ENCODE measurements around the gene EID3.
"Not testable (repeated sequence)": the region's sequence is repeated elsewhere in the genome, so short reads cannot be mapped to it uniquely, and the experiment has no call there.

Gene EID3

GRCh38 chr12:104303538-104304151, at the start of gene EID3:
EID3 (plus strand) TSS chr12:104303739; CDS start chr12:104303935, 196 bp downstream.
- Histone ChIP-seq H3K27ac (ENCODE audit: low read depth, low read length) (peak within 1 kb of the TSS; percentile 79), H3K9me3 (ENCODE audit: control insufficient read depth in 5 of 5, low read length in 5 of 5) (no peaks in the 10 kb centered on the region), H3K27me3 (ENCODE audit: control insufficient read depth in 5 of 5, insufficient read depth in 4 of 5, low read length in 5 of 5) (no peaks in the 10 kb centered on the region), H3K9ac (ENCODE audit: low read length in 5 of 5) (peak within 1 kb of the TSS; percentile 52 to 86 (median 71)), H3K4me1 (ENCODE audit: control insufficient read depth in 5 of 5, insufficient read depth in 5 of 5, low read length in 5 of 5) (peaks cover 0 to 58% (median 39%) of the 10 kb centered on the region in 5 donors), H3K36me3 (ENCODE audit: control insufficient read depth in 5 of 5, insufficient read depth in 5 of 5, low read length in 5 of 5) (peaks cover 0 to 5% (median 2%) of the 10 kb centered on the region in 5 donors), H3K4me3 (ENCODE audit: low read depth in 1 of 5, low read length in 5 of 5) (peak within 1 kb of the TSS; percentile 58 to 84 (median 80))

DNA sequence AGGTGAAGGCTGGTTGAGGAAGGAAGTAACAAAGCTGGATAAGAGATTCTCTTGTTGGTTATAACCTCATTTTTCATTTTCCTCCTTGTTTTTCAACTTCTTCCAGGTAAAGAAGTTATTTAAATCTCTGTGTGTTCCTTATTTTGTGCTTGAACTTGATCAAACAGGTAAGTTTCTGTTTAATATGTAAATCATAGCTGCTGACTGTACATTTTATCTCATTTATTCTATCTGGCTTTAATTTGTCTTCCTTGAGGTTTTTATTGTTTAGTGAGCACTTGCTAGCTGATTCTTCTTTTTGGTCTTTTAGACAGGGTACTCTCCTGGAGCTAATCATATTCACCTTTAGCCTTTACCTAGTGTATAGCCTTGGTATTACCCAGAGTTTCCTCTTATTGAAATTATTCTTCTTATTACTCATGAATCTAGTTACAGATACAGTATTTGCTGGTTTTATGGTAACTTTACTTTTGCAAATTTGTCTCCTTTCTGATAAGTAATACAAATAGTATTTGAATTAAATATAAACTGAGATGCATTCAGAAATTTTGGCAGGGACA, 45.5 kb upstream of the EID3 start:
- H3K4me3 ChIP-seq (ENCODE audit: low read depth in 1 of 5, low read length in 5 of 5), result no peak overlapping the region
- no peaks in the 10 kb centered on the region for H3K9me3 ChIP-seq (ENCODE audit: control insufficient read depth in 5 of 5, low read length in 5 of 5)
- no peak overlapping the region for H3K27ac ChIP-seq (ENCODE audit: low read depth, low read length)
- no peaks in the 10 kb centered on the region for H3K27me3 ChIP-seq (ENCODE audit: control insufficient read depth in 5 of 5, insufficient read depth in 4 of 5, low read length in 5 of 5)
- H3K36me3 ChIP-seq (ENCODE audit: control insufficient read depth in 5 of 5, insufficient read depth in 5 of 5, low read length in 5 of 5), result no peaks in the 10 kb centered on the region
- H3K9ac ChIP-seq (ENCODE audit: low read length in 5 of 5), result no peak overlapping the region
- no peaks in the 10 kb centered on the region for H3K4me1 ChIP-seq (ENCODE audit: control insufficient read depth in 5 of 5, insufficient read depth in 5 of 5, low read length in 5 of 5)

GRCh38 chr12:104258476-104259067, 45.0 kb upstream of the EID3 start:
- H3K9me3 ChIP-seq (ENCODE audit: control insufficient read depth in 5 of 5, low read length in 5 of 5), result no peaks in the 10 kb centered on the region
- no peak overlapping the region for H3K27ac ChIP-seq (ENCODE audit: low read depth, low read length)
- no peak overlapping the region for H3K4me3 ChIP-seq (ENCODE audit: low read depth in 1 of 5, low read length in 5 of 5)
- no peaks in the 10 kb centered on the region for H3K36me3 ChIP-seq (ENCODE audit: control insufficient read depth in 5 of 5, insufficient read depth in 5 of 5, low read length in 5 of 5)
- no peaks in the 10 kb centered on the region for H3K27me3 ChIP-seq (ENCODE audit: control insufficient read depth in 5 of 5, insufficient read depth in 4 of 5, low read length in 5 of 5)
- H3K9ac ChIP-seq (ENCODE audit: low read length in 5 of 5), result no peak overlapping the region
- no peaks in the 10 kb centered on the region for H3K4me1 ChIP-seq (ENCODE audit: control insufficient read depth in 5 of 5, insufficient read depth in 5 of 5, low read length in 5 of 5)

GRCh38 chr12:104263026-104263425, 40.5 kb upstream of the EID3 start:
- Histone ChIP-seq H3K9me3 (ENCODE audit: control insufficient read depth in 5 of 5, low read length in 5 of 5) (no peaks in the 10 kb centered on the region), H3K27ac (ENCODE audit: low read depth, low read length) (no peak overlapping the region), H3K4me3 (ENCODE audit: low read depth in 1 of 5, low read length in 5 of 5) (no peak overlapping the region), H3K9ac (ENCODE audit: low read length in 5 of 5) (no peak overlapping the region), H3K36me3 (ENCODE audit: control insufficient read depth in 5 of 5, insufficient read depth in 5 of 5, low read length in 5 of 5) (no peaks in the 10 kb centered on the region), H3K27me3 (ENCODE audit: control insufficient read depth in 5 of 5, insufficient read depth in 4 of 5, low read length in 5 of 5) (no peaks in the 10 kb centered on the region), H3K4me1 (ENCODE audit: control insufficient read depth in 5 of 5, insufficient read depth in 5 of 5, low read length in 5 of 5) (no peaks in the 10 kb centered on the region)

GRCh38 chr12:104263580-104264358, 39.8 kb upstream of the EID3 start:
- no peak overlapping the region for H3K9ac ChIP-seq (ENCODE audit: low read length in 5 of 5)
- H3K27ac ChIP-seq (ENCODE audit: low read depth, low read length), result no peak overlapping the region

GRCh38 chr12:104265436-104265835, 38.1 kb upstream of the EID3 start:
- not testable (repeated sequence) for H3K4me1 ChIP-seq (ENCODE audit: control insufficient read depth in 5 of 5, insufficient read depth in 5 of 5, low read length in 5 of 5); H3K36me3 ChIP-seq (ENCODE audit: control insufficient read depth in 5 of 5, insufficient read depth in 5 of 5, low read length in 5 of 5); H3K27ac ChIP-seq (ENCODE audit: low read depth, low read length); H3K27me3 ChIP-seq (ENCODE audit: control insufficient read depth in 5 of 5, insufficient read depth in 4 of 5, low read length in 5 of 5); H3K9ac ChIP-seq (ENCODE audit: low read length in 5 of 5); H3K4me3 ChIP-seq (ENCODE audit: low read depth in 1 of 5, low read length in 5 of 5); H3K9me3 ChIP-seq (ENCODE audit: control insufficient read depth in 5 of 5, low read length in 5 of 5)

More at GRCh38 chr12:104263580-104264358, 39.8 kb upstream of the EID3 start:
- Histone ChIP-seq H3K36me3 (ENCODE audit: control insufficient read depth in 5 of 5, insufficient read depth in 5 of 5, low read length in 5 of 5) (no peaks in the 10 kb centered on the region), H3K27me3 (ENCODE audit: control insufficient read depth in 5 of 5, insufficient read depth in 4 of 5, low read length in 5 of 5) (no peaks in the 10 kb centered on the region), H3K4me3 (ENCODE audit: low read depth in 1 of 5, low read length in 5 of 5) (no peak overlapping the region), H3K4me1 (ENCODE audit: control insufficient read depth in 5 of 5, insufficient read depth in 5 of 5, low read length in 5 of 5) (no peaks in the 10 kb centered on the region), H3K9me3 (ENCODE audit: control insufficient read depth in 5 of 5, low read length in 5 of 5) (no peaks in the 10 kb centered on the region)

GRCh38 chr12:104272938-104273337, 30.6 kb upstream of the EID3 start:
- Histone ChIP-seq H3K27me3 (ENCODE audit: control insufficient read depth in 5 of 5, insufficient read depth in 4 of 5, low read length in 5 of 5) (no peaks in the 10 kb centered on the region), H3K9ac (ENCODE audit: low read length in 5 of 5) (no peak overlapping the region), H3K9me3 (ENCODE audit: control insufficient read depth in 5 of 5, low read length in 5 of 5) (no peaks in the 10 kb centered on the region), H3K27ac (ENCODE audit: low read depth, low read length) (no peak overlapping the region), H3K36me3 (ENCODE audit: control insufficient read depth in 5 of 5, insufficient read depth in 5 of 5, low read length in 5 of 5) (no peaks in the 10 kb centered on the region), H3K4me3 (ENCODE audit: low read depth in 1 of 5, low read length in 5 of 5) (no peak overlapping the region), H3K4me1 (ENCODE audit: control insufficient read depth in 5 of 5, insufficient read depth in 5 of 5, low read length in 5 of 5) (no peaks in the 10 kb centered on the region)

GRCh38 chr12:104273503-104273902, 30.0 kb upstream of the EID3 start:
- H3K9ac ChIP-seq (ENCODE audit: low read length in 5 of 5), result no peak overlapping the region
- no peaks in the 10 kb centered on the region for H3K36me3 ChIP-seq (ENCODE audit: control insufficient read depth in 5 of 5, insufficient read depth in 5 of 5, low read length in 5 of 5)
- no peaks in the 10 kb centered on the region for H3K4me1 ChIP-seq (ENCODE audit: control insufficient read depth in 5 of 5, insufficient read depth in 5 of 5, low read length in 5 of 5)
- no peak overlapping the region for H3K27ac ChIP-seq (ENCODE audit: low read depth, low read length)
- no peak overlapping the region for H3K4me3 ChIP-seq (ENCODE audit: low read depth in 1 of 5, low read length in 5 of 5)
- no peaks in the 10 kb centered on the region for H3K9me3 ChIP-seq (ENCODE audit: control insufficient read depth in 5 of 5, low read length in 5 of 5)
- H3K27me3 ChIP-seq (ENCODE audit: control insufficient read depth in 5 of 5, insufficient read depth in 4 of 5, low read length in 5 of 5), result no peaks in the 10 kb centered on the region

GRCh38 chr12:104274811-104275210, 28.7 kb upstream of the EID3 start:
- H3K9me3 ChIP-seq (ENCODE audit: control insufficient read depth in 5 of 5, low read length in 5 of 5), result no peaks in the 10 kb centered on the region
- H3K4me3 ChIP-seq (ENCODE audit: low read depth in 1 of 5, low read length in 5 of 5), result no peak overlapping the region
- H3K9ac ChIP-seq (ENCODE audit: low read length in 5 of 5), result no peak overlapping the region
- H3K27ac ChIP-seq (ENCODE audit: low read depth, low read length), result no peak overlapping the region
- H3K27me3 ChIP-seq (ENCODE audit: control insufficient read depth in 5 of 5, insufficient read depth in 4 of 5, low read length in 5 of 5), result no peaks in the 10 kb centered on the region
- no peaks in the 10 kb centered on the region for H3K36me3 ChIP-seq (ENCODE audit: control insufficient read depth in 5 of 5, insufficient read depth in 5 of 5, low read length in 5 of 5)
- H3K4me1 ChIP-seq (ENCODE audit: control insufficient read depth in 5 of 5, insufficient read depth in 5 of 5, low read length in 5 of 5), result no peaks in the 10 kb centered on the region

- Histone ChIP-seq H3K4me3 (ENCODE audit: low read depth in 1 of 5, low read length in 5 of 5) (no peak overlapping the region), H3K27ac (ENCODE audit: low read depth, low read length) (no peak overlapping the region)
Observed at GRCh38 chr12:104275689-104276088, 27.9 kb upstream of the EID3 start.

More at GRCh38 chr12:104275689-104276088, 27.9 kb upstream of the EID3 start:
- Histone ChIP-seq H3K9ac (ENCODE audit: low read length in 5 of 5) (no peak overlapping the region), H3K9me3 (ENCODE audit: control insufficient read depth in 5 of 5, low read length in 5 of 5) (no peaks in the 10 kb centered on the region), H3K4me1 (ENCODE audit: control insufficient read depth in 5 of 5, insufficient read depth in 5 of 5, low read length in 5 of 5) (no peaks in the 10 kb centered on the region), H3K27me3 (ENCODE audit: control insufficient read depth in 5 of 5, insufficient read depth in 4 of 5, low read length in 5 of 5) (no peaks in the 10 kb centered on the region), H3K36me3 (ENCODE audit: control insufficient read depth in 5 of 5, insufficient read depth in 5 of 5, low read length in 5 of 5) (no peaks in the 10 kb centered on the region)

Measured in subcutaneous abdominal adipose tissue (tissue), 5 donors.